MCF 10A (cell line): ENCODE results near the gene SCAMP1. TPM values are rescaled to one million over a fixed set of nuclear protein-coding genes. Genes with fewer than 3 reads are reported as not detected.

ENCODE experiments used
- BruUV-seq: library from RNA; stranded (reverse); fragments of 400-500 nt; replicated peaks from 2 replicates; lab custom pipeline; 2021; lab: Mats Ljungman, UMichigan
- CTCF ChIA-PET: fragments of 300-600 bp; sonication (Branson Sonifier 250); formaldehyde crosslinking; extraction: SDS; loops from one replicate; lab custom pipeline; 2021; ENCODE audit warnings: antibody characterized with exemption, inconsistent platforms; lab: Yijun Ruan, JAX
- POLR2A ChIA-PET: fragments of 300-600, 350-650 bp; sonication (Branson Sonifier 250); formaldehyde crosslinking; extraction: SDS; loops from one replicate; lab custom pipeline; 2020; ENCODE audit warnings: antibody characterized with exemption, inconsistent platforms; lab: Yijun Ruan, JAX
- DNase-seq: peaks from one replicate; pipeline ENCODE4 v3.0.0-alpha.2; 2018; ENCODE audit not compliant: unreplicated experiment
- H3K27ac Mint-ChIP-seq: one replicate; pipeline ENCODE4 v1.8.0; 2022; ENCODE audit warnings: mild to moderate bottlenecking, low read depth, mixed read lengths; ENCODE audit not compliant: unreplicated experiment
- H3K27me3 Mint-ChIP-seq: one replicate; pipeline ENCODE4 v1.8.0; 2022; ENCODE audit warnings: mixed read lengths; ENCODE audit not compliant: insufficient read depth, unreplicated experiment
- H3K36me3 Mint-ChIP-seq: one replicate; pipeline ENCODE4 v1.8.0; 2022; ENCODE audit warnings: mild to moderate bottlenecking, moderate library complexity, mixed read lengths; ENCODE audit not compliant: insufficient read depth, unreplicated experiment
- H3K4me1 Mint-ChIP-seq: one replicate; pipeline ENCODE4 v1.8.0; 2022; ENCODE audit warnings: mixed read lengths; ENCODE audit not compliant: insufficient read depth, unreplicated experiment
- H3K4me3 Mint-ChIP-seq: one replicate; pipeline ENCODE4 v1.8.0; 2022; ENCODE audit warnings: mild to moderate bottlenecking, moderate library complexity, mixed read lengths; ENCODE audit not compliant: unreplicated experiment
- H3K9me3 Mint-ChIP-seq: one replicate; pipeline ENCODE4 v1.8.0; 2022; ENCODE audit warnings: mixed read lengths; ENCODE audit not compliant: unreplicated experiment
- CTCF ChIP-seq: fragments of 200-600 bp; IDR thresholded peaks from one replicate; pipeline ENCODE4 v1.8.0; 2022; ENCODE audit warnings: antibody characterized with exemption, mild to moderate bottlenecking; ENCODE audit not compliant: unreplicated experiment
- intact Hi-C: fragments of 100-400 bp; cut with micrococcal nuclease; formaldehyde crosslinking; loops from 2 replicates; pipeline ENCODE4 v1.14.1; 2022
- total RNA-seq: library from RNA; stranded (reverse); gene quantifications from 2 replicates; pipeline ENCODE4 v1.2.3, GENCODE V29; 2022

Gene SCAMP1
- total RNA-seq, 1 experiment from 2014 or later: 26.1 TPM

- CTCF ChIA-PET: interaction anchor here (0.7 kb wide), 1 partner anchor 352 kb away, joined by 3 read pairs; no protein-coding TSS in a partner anchor
- TF ChIP-seq CTCF: no peak
- intact Hi-C loops: no loop called here
- Mint-ChIP-seq H3K9me3 (no peaks in the 10 kb centered on the region), H3K27me3 (no peaks in the 10 kb centered on the region), H3K36me3 (peaks cover 59% of the 10 kb centered on the region), H3K4me3 (no peak overlapping the region), H3K27ac (no peak overlapping the region), H3K4me1 (no peaks in the 10 kb centered on the region)
- BruUV-seq: no TSS peak
- no peak for DNase-seq
- POLR2A ChIA-PET: no interaction called here
These were observed 60.1 kb downstream of the SCAMP1 start for GRCh38 chr5:78420548-78420947.

- Mint-ChIP-seq H3K36me3 (peaks cover 26% of the 10 kb centered on the region), H3K27me3 (no peaks in the 10 kb centered on the region), H3K27ac (no peak overlapping the region), H3K9me3 (peaks cover 8% of the 10 kb centered on the region), H3K4me3 (no peak overlapping the region), H3K4me1 (no peaks in the 10 kb centered on the region)
- intact Hi-C loops: no loop called here
- no peak for DNase-seq
- no TSS peak for BruUV-seq
- ChIA-PET CTCF (no interaction called here), POLR2A (interaction anchor here (1.1 kb wide), 1 partner anchor 10 kb away, joined by 3 read pairs; no protein-coding TSS in a partner anchor)
- no peak for TF ChIP-seq CTCF
These were observed 64.2 kb downstream of the SCAMP1 start for GRCh38 chr5:78424665-78425064.

- ChIA-PET CTCF (interaction anchor here (0.6 kb wide), 1 partner anchor 21 kb away, joined by 3 read pairs; no protein-coding TSS in a partner anchor), POLR2A (interaction anchor here (0.7 kb wide), 1 partner anchor 388 kb away, joined by 3 read pairs; no protein-coding TSS in a partner anchor)
- Mint-ChIP-seq H3K9me3 (peaks cover 16% of the 10 kb centered on the region), H3K4me1 (no peaks in the 10 kb centered on the region), H3K27ac (no peak overlapping the region), H3K27me3 (no peaks in the 10 kb centered on the region), H3K4me3 (no peak overlapping the region), H3K36me3 (peaks cover 4% of the 10 kb centered on the region)
- intact Hi-C loops: no loop called here
- no TSS peak for BruUV-seq
- TF ChIP-seq CTCF: no peak
- no peak for DNase-seq
These were observed 69.0 kb downstream of the SCAMP1 start for GRCh38 chr5:78429332-78429980.

GRCh38 chr5:78430866-78431265 is 70.4 kb downstream of the SCAMP1 start:
- Mint-ChIP-seq H3K9me3 (peaks cover 16% of the 10 kb centered on the region), H3K4me1 (no peaks in the 10 kb centered on the region), H3K36me3 (peaks cover 4% of the 10 kb centered on the region), H3K27ac (no peak overlapping the region), H3K27me3 (no peaks in the 10 kb centered on the region), H3K4me3 (no peak overlapping the region)
- TF ChIP-seq CTCF: no peak
- no peak for DNase-seq
- ChIA-PET CTCF (interaction anchor here (0.7 to 1.0 kb wide), 2 partner anchors 12 to 37 kb away, joined by 3 read pairs; no protein-coding TSS in a partner anchor), POLR2A (interaction anchor here (0.7 to 0.9 kb wide), 2 partner anchors 9 to 565 kb away, joined by 3 read pairs; no protein-coding TSS in a partner anchor)
- intact Hi-C loops: no loop called here
- no TSS peak for BruUV-seq
